RWPE2 (cell line): ENCODE measurements around the gene RAE1.

Source experiments
- ATAC-seq: fragments of 200-7000 bp; cut with Tn5 transposase; 3 replicates; pipeline ENCODE4 v1.9.1; 2021; ENCODE audit warnings: low read depth
- DNase-seq: peaks from one replicate; pipeline ENCODE4 v3.0.0-alpha.2; 2020; ENCODE audit warnings: low spot score
- H3K27ac ChIP-seq: fragments of 450-650 bp; 2 replicates; pipeline ENCODE4 v1.5.1; 2017; ENCODE audit warnings: mild to moderate bottlenecking; ENCODE audit not compliant: poor library complexity, severe bottlenecking
- H3K27me3 ChIP-seq: fragments of 250-450 bp; sonication (Bioruptor Pico); 2 replicates; pipeline ENCODE4 v1.5.1; 2021; ENCODE audit warnings: mild to moderate bottlenecking, moderate library complexity; ENCODE audit not compliant: insufficient read depth, poor library complexity, severe bottlenecking
- H3K36me3 ChIP-seq: fragments of 250-450 bp; sonication (Bioruptor Pico); 2 replicates; pipeline ENCODE4 v1.5.1; 2020; ENCODE audit warnings: low read depth, mild to moderate bottlenecking, moderate library complexity
- H3K4me1 ChIP-seq: fragments of 250-450 bp; sonication (Bioruptor Pico); 2 replicates; pipeline ENCODE4 v1.5.1; 2021; ENCODE audit warnings: mild to moderate bottlenecking, moderate library complexity; ENCODE audit not compliant: insufficient read depth, poor library complexity, severe bottlenecking
- H3K4me3 ChIP-seq: fragments of 250-450 bp; sonication (Bioruptor Pico); 2 replicates; pipeline ENCODE4 v1.5.1; 2021; ENCODE audit warnings: mild to moderate bottlenecking, moderate library complexity; ENCODE audit not compliant: severe bottlenecking
- H3K9me3 ChIP-seq: fragments of 250-450 bp; sonication (Bioruptor Pico); 2 replicates; pipeline ENCODE4 v1.5.1; 2021; ENCODE audit warnings: mild to moderate bottlenecking, moderate library complexity; ENCODE audit not compliant: severe bottlenecking
- CTCF ChIP-seq: fragments of 450-650 bp; IDR thresholded peaks from one replicate; pipeline ENCODE4 v1.5.1; 2017; ENCODE audit warnings: mild to moderate bottlenecking, moderate library complexity; ENCODE audit not compliant: poor library complexity, severe bottlenecking

RAE1 gene

DNA sequence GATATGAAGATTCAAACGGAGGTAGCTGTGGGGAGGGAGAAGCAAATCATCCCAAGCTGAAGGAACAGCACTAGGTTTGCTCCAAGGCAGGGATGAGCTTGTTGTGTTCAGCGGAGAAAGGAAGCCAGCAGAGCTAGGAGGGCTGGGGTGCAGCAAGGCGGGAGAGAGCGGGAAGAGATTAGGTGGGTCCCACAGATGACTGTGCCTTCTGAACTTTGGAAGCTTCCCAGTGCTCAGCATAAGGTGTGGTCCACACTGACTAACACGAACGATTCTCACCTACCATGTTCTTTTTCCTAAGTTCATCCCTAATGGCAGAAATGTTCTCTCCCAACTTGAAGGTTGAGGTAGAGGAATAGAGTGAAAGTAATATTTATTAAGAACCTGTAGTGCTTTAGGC is 1.2 kb downstream of the RAE1 start:
- Histone ChIP-seq H3K27me3 (no peaks in the 10 kb centered on the region), H3K27ac (no peak overlapping the region), H3K36me3 (no peaks in the 10 kb centered on the region), H3K4me1 (peaks cover 8% of the 10 kb centered on the region), H3K4me3 (peak overlapping the region; percentile 79), H3K9me3 (no peaks in the 10 kb centered on the region)
- ATAC-seq (no peak), DNase-seq (no peak)
- no peak for TF ChIP-seq CTCF

- ATAC-seq (no peak), DNase-seq (no peak)
- Histone ChIP-seq H3K27me3 (no peaks in the 10 kb centered on the region), H3K27ac (no peak overlapping the region), H3K4me1 (peaks cover 8% of the 10 kb centered on the region), H3K4me3 (no peak overlapping the region), H3K9me3 (no peaks in the 10 kb centered on the region), H3K36me3 (no peaks in the 10 kb centered on the region)
- TF ChIP-seq CTCF: peak; percentile 11
Measured at GRCh38 chr20:57353351-57353750, 2.3 kb downstream of the RAE1 start.

DNA sequence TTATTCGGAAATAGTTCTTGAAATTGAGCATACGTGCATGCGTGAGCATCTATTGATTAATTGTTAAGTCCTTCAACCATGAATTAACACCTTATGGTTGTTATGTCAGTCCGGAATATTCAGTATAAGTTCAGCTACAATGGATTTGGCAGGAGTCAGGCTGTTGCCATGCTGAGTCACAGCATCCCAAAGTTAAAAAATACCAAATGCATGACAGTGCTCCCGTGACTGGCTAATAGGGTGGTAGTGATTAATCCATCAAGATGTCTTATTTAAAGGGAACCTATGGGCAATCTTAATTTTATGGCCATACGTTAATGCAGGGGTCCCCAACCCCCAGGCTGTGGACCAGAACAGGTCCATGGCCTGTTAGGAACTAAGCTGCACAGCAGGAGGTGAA is 10.5 kb downstream of the RAE1 start:
- H3K9me3 ChIP-seq: no peaks in the 10 kb centered on the region
- H3K4me1 ChIP-seq: no peaks in the 10 kb centered on the region
- no peaks in the 10 kb centered on the region for H3K27me3 ChIP-seq
- no peak overlapping the region for H3K27ac ChIP-seq
- TF ChIP-seq CTCF: no peak
- H3K4me3 ChIP-seq: no peak overlapping the region
- ATAC-seq (peak; percentile 96), DNase-seq (no peak)
- H3K36me3 ChIP-seq: peaks cover 49% of the 10 kb centered on the region

DNA sequence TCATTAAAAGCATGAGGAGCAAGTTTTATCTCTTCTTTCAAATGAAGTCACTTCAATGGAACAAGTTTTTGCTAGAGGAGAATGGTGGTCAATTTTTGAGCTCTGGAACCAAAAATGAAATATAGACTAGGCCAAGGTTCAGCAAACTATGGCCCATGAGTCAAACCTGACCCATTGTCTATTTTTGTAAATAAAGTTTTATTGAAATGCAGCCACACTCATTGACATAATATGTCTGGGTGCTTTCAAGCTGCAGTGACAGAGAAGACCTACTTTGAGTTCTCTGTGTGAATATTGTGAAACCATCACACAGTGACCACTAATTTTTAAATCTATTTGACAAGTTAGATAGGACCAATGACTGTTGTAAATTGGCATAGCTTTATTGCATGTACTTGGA is 13.4 kb downstream of the RAE1 start:
- no peak for TF ChIP-seq CTCF

DNA sequence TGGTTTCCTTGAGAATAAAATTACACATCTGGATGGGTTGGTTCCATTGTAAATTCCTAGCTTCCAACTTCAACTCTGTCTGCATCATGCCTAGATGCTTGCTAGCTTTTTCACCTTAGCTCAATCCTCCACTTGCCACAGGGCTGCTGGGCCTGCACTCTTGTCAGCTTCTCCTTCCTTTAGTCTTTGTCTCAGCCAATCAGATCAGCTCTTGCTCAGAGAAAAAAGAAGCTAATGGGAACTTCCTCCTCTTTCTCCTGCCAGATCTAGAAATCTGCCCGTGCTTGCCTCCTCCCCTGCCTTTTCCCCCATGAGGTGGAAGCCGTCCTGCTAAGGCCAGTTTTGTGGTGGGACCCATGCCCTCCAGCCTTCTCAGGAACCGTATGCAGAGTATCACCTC is 18.5 kb downstream of the RAE1 start:
- Histone ChIP-seq H3K36me3 (peaks cover 100% of the 10 kb centered on the region), H3K9me3 (no peaks in the 10 kb centered on the region), H3K27me3 (no peaks in the 10 kb centered on the region), H3K4me3 (no peak overlapping the region), H3K27ac (no peak overlapping the region), H3K4me1 (no peaks in the 10 kb centered on the region)
- ATAC-seq: no peak
- no peak for TF ChIP-seq CTCF
- DNase-seq: no peak

More for the DNA sequence above, 13.4 kb downstream of the RAE1 start:
- H3K27ac ChIP-seq: no peak overlapping the region
- ATAC-seq (no peak), DNase-seq (no peak)
- H3K9me3 ChIP-seq: no peaks in the 10 kb centered on the region
- no peak overlapping the region for H3K4me3 ChIP-seq
- no peaks in the 10 kb centered on the region for H3K4me1 ChIP-seq
- peaks cover 79% of the 10 kb centered on the region for H3K36me3 ChIP-seq
- no peaks in the 10 kb centered on the region for H3K27me3 ChIP-seq
